LNCAP (cell line): ENCODE measurements around the gene CCDC12.

Experiments used
- TF ChIP-seq, protein P1 (sequence below): fragments of 450-650 bp; IDR thresholded peaks from 2 replicates; pipeline ENCODE4 v1.5.1; 2017; ENCODE audit warnings: mild to moderate bottlenecking

CCDC12 gene

DNA sequence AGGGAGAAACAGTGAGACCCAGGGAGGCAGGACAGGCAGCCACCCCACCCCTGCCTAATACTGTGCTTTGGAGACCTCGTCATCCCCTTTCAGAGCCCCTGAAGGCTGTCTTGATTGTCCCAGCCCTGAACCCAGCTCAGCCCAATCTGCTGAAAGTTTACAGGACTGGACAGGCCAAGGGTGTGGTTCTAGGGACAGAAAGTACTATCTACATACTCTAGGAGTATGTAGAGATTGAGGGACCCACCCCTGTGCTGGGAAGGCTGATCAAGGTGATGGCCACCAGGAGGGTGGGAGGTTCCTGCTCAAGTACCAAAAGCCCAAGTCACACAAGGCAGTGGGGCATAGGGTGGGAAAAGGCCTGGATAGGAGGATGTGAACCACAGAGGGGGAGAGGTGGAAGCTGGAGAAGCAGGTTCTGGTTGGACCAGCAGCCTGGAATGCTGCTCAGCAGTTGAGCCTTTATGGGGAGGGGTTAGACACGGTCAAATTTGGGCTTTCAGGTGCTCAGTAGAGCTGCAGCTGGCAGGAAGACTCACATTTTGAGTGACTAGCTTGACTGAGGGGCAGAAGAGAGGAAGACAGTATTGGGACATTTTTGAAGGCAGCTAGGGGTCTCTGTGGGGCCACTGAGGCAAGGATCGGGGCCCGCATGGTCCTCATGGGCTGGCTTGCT, 9.6 kb upstream of the CCDC12 start:
- TF ChIP-seq, protein P1, sequence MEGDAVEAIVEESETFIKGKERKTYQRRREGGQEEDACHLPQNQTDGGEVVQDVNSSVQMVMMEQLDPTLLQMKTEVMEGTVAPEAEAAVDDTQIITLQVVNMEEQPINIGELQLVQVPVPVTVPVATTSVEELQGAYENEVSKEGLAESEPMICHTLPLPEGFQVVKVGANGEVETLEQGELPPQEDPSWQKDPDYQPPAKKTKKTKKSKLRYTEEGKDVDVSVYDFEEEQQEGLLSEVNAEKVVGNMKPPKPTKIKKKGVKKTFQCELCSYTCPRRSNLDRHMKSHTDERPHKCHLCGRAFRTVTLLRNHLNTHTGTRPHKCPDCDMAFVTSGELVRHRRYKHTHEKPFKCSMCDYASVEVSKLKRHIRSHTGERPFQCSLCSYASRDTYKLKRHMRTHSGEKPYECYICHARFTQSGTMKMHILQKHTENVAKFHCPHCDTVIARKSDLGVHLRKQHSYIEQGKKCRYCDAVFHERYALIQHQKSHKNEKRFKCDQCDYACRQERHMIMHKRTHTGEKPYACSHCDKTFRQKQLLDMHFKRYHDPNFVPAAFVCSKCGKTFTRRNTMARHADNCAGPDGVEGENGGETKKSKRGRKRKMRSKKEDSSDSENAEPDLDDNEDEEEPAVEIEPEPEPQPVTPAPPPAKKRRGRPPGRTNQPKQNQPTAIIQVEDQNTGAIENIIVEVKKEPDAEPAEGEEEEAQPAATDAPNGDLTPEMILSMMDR: no peak

DNA sequence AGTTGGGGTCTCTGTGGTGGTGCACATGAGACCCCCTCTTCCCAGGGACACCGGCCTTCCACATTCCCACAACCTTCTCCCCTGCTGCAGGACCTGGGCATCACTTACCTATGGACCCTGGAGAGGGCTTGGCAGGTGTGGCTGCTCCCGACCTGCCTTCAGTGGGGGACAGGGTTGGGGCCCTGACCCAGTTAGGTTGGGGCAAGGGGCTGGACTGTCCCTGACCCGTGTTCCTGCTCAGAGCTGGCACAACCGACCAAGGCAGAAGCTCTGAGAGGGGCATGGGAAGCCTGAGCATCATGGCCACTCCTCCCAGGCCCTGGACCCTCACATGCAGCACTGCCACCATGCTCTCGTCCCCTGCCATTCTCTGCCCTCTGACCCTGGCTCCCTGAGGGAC, 9.0 kb upstream of the CCDC12 start:
- TF ChIP-seq, protein P1: no peak

DNA sequence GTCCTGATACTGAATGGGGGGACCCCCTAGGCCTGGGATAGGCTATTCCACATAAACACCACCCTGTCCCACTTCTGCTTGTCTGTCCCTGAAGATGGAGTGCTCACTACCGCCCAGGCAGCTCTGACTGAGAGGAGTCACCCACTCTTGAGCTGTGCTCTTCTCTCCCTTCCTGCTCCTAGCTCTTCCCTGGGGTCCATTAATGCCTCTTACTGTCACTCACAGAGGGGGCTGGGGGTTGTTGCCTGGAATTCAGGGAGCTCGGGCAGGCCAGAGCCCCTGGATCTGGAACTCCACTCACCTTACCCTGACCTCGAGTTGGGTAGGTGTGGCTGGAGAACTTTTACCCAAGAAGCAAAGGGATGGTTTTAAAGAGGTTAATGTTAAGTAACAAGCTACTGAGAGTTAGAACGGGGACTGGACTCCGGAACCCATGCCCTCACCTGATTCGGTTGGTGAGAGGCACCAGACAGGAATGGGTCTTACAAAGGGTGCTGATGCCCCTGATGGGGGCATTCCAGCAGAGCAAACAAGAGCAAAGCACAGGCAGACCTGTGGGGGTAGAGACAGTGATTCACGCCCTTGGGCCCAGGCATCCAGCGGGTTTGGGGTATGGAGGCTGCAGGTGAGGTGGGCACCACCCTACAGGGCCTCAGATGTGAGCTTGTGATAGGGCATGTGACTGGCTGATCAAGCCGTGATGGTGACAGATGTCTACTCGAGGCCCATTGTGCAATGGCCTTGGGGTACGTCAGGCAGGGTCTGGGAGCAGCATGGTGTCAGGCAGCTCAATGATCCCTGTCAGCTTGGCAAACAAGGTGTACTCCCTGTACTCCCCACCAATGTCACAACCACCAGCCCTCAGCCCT, 8.3 kb upstream of the CCDC12 start:
- TF ChIP-seq, protein P1: no peak

DNA sequence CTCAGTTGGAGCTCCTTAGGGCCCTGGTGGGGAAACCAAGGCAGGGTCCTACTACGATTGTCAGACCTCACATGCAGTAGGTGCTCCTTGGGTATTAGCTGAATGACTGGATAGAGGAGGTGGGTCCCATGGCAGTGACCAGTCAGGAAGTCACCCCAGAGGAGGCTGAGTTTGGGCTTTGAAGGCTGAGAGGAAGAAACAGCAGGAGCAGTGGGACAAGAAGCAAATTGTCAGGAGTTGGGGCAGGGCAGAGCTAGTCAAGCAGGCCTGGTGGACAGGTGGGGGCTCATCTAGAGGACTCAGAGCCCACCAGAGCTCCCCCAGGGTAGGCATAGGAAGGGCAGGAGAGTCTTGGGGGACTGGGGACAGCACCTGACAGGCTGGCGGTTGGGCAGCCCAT, 6.0 kb upstream of the CCDC12 start:
- TF ChIP-seq, protein P1: no peak

DNA sequence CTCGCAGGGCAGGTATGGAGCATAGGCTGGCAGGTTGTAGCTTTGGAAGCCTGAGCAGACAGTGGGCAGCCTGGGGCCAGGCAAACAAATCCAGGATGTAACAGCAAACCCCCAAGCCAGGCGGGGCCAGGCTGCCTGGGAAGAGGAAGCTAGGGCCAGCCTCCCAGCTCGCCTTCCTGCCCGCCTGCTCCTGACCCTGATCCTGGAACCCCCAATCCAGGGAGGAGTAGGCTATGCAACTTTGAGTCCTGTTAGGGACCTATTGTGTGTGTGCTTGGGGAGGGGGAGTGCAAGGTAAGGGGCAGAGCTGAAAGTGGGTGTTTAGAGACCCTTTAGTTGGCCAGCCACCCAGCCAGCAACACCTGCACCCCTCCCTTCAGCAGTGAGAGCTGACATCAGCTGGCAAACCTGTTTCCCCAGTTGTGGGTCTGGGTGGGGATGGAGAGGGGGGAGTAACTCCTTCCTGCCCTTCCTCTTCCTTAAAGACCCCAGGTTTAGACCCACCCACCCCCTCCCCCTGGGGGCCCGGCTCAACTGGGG, 5.5 kb upstream of the CCDC12 start:
- TF ChIP-seq, protein P1: no peak

DNA sequence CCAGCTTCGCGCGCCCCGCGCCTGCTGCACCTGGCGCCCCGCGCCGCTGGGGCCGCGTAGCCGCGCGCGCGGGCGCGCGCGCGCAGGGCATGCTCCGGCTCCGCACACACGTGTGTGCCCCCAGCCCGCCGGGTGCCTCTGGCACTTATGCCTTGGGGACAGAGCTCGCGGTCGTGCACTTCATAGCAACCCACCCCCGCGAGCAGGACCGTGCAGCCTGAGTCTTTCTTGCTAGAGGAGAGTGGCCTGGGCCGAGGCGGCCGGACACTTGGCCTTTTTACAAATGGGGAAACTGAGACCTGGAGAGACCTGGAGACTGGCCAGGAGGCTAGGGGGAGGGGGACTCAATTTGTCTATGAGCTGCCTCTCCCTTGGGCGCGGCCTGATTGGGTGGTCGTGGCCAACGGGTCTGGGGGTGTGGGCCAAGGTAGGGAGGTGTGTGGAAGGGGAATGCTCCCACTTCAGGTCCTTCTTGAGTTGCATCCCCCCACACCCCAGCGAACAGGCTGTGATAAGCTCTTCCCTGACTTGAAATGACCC, 3.5 kb upstream of the CCDC12 start:
- TF ChIP-seq, protein P1: no peak
